Suprapubic skin (tissue), 4 donors: ENCODE measurements around the gene MS4A5.

ENCODE experiments used
- EP300 ChIP-seq: sonication (generic); formaldehyde crosslinking; IDR thresholded peaks from one replicate; pipeline ENCODE4 v1.6.1; 2017; ENCODE audit warnings: antibody characterized with exemption
- POLR2A ChIP-seq, 2 donors: fragments of 450-650 bp; IDR thresholded peaks; one replicate each; pipeline ENCODE4 v1.6.1; 2017; ENCODE audit warnings: antibody characterized with exemption in 2 of 2, mild to moderate bottlenecking in 2 of 2, moderate library complexity in 2 of 2
- POLR2AphosphoS5 ChIP-seq, 3 donors: sonication (generic); formaldehyde crosslinking; IDR thresholded peaks; one replicate each; pipeline ENCODE4 v1.6.1; 2017; ENCODE audit warnings: antibody characterized with exemption in 3 of 3
- TF ChIP-seq, protein P1 (sequence below), 2 donors: fragments of 200-600 bp in 1 of 2; fragments of 450-650 bp in 1 of 2; sonication (generic) in 1 of 2; IDR thresholded peaks; one replicate each; pipeline ENCODE4 v1.5.1; 2016 to 2019; ENCODE audit warnings: antibody characterized with exemption in 2 of 2, mild to moderate bottlenecking in 1 of 2, moderate library complexity in 1 of 2

- TF ChIP-seq, protein P1, sequence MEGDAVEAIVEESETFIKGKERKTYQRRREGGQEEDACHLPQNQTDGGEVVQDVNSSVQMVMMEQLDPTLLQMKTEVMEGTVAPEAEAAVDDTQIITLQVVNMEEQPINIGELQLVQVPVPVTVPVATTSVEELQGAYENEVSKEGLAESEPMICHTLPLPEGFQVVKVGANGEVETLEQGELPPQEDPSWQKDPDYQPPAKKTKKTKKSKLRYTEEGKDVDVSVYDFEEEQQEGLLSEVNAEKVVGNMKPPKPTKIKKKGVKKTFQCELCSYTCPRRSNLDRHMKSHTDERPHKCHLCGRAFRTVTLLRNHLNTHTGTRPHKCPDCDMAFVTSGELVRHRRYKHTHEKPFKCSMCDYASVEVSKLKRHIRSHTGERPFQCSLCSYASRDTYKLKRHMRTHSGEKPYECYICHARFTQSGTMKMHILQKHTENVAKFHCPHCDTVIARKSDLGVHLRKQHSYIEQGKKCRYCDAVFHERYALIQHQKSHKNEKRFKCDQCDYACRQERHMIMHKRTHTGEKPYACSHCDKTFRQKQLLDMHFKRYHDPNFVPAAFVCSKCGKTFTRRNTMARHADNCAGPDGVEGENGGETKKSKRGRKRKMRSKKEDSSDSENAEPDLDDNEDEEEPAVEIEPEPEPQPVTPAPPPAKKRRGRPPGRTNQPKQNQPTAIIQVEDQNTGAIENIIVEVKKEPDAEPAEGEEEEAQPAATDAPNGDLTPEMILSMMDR (IDR thresholded peaks at IDR 0.05) = no peak
- TF ChIP-seq POLR2AphosphoS5 (IDR thresholded peaks at IDR 0.05) = no peak
- no peak for TF ChIP-seq POLR2A (IDR thresholded peaks at IDR 0.05)
- TF ChIP-seq EP300 = no peak
Measured at GRCh38 chr11:60390419-60390818, 39.0 kb upstream of the MS4A5 start.
